ENCODE data around the gene TRAPPC12. TPM values are rescaled to one million over a fixed set of nuclear protein-coding genes. Genes with fewer than 3 reads are reported as not detected.

The TRAPPC12 gene
- total RNA-seq, 1 experiment from 2014 or later: 86.0 TPM

DNA sequence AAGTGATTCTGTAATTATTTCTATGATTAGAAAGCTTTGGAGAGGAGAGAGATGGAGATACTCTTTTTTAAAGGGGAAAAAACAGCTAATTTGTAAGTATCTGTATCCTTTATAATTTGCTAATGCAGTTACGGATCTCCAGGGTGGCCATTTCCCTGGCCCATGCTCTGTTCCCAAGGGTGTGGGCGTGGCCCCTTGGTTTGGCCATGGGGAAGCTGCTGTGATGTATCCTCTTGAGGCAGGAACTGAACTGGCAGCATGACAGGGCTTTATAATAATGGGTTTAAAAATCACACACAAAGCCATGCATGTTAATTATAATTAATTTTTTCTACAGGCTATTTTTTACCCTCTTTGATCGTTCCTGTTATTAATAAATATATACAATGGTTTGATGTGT lies 27.0 kb downstream of the TRAPPC12 start:
- Histone ChIP-seq H3K9me3 (ENCODE audit: control insufficient read depth, low read depth, low read length) (no peaks in the 10 kb centered on the region), H3K18ac (ENCODE audit: insufficient read length, low read depth, low read length) (no peak overlapping the region), H2BK12ac (ENCODE audit: insufficient read length, low read depth, low read length) (no peak overlapping the region), H2BK120ac (ENCODE audit: low read depth, low read length, poor library complexity, severe bottlenecking) (no peak overlapping the region), H2BK20ac (ENCODE audit: low read depth, low read length, poor library complexity, severe bottlenecking) (no peak overlapping the region), H3K79me2 (ENCODE audit: insufficient read depth, low read length) (no peaks in the 10 kb centered on the region), H2AFZ (ENCODE audit: low read length) (no peak overlapping the region), H2AK5ac (ENCODE audit: insufficient read length, low read length) (no peak overlapping the region), H3K9ac (ENCODE audit: extremely low read depth, insufficient read length, low read length) (no peak overlapping the region), H3K79me1 (ENCODE audit: insufficient read depth, low read depth, low read length, poor library complexity, severe bottlenecking) (no peaks in the 10 kb centered on the region), H4K8ac (replicated peaks; ENCODE audit: insufficient read length, low read depth, low read length) (no peak overlapping the region), H2BK5ac (ENCODE audit: insufficient read length, low read length) (no peak overlapping the region), H3K27ac (ENCODE audit: insufficient read length, low read depth, low read length) (no peak overlapping the region), H3K4ac (ENCODE audit: low read depth, low read length) (no peak overlapping the region), H3T11ph (ENCODE audit: low read length) (no peak overlapping the region), H4K91ac (ENCODE audit: insufficient read length, low read depth, low read length) (no peak overlapping the region), H3K27me3 (ENCODE audit: insufficient read depth, low read length) (no peaks in the 10 kb centered on the region), H3K23ac (ENCODE audit: insufficient read length, low read depth, low read length) (no peak overlapping the region), H3K14ac (ENCODE audit: insufficient read depth, low read length) (no peak overlapping the region), H3K4me2 (ENCODE audit: insufficient read depth, insufficient read length, low read length) (no peak overlapping the region), H4K5ac (ENCODE audit: insufficient read length, low read depth, low read length) (no peak overlapping the region), H3K23me2 (ENCODE audit: insufficient read length, low read depth, low read length, poor library complexity, severe bottlenecking) (no peaks in the 10 kb centered on the region), H4K20me1 (ENCODE audit: control insufficient read depth, insufficient read depth, insufficient read length) (no peaks in the 10 kb centered on the region), H3K4me1 (ENCODE audit: insufficient read depth, low read length) (no peaks in the 10 kb centered on the region), H2BK15ac (ENCODE audit: low read depth, low read length) (no peak overlapping the region), H3K56ac (ENCODE audit: insufficient read length, low read depth, low read length) (no peak overlapping the region)
- DNase-seq: no peak
- no peak overlapping the region for H3K4me3 Mint-ChIP-seq
- H3K27me3 Mint-ChIP-seq (ENCODE audit: low read depth): no peaks in the 10 kb centered on the region
- H3K36me3 Mint-ChIP-seq (ENCODE audit: insufficient read depth in 1 of 3, low read depth in 3 of 3): peaks cover 5 to 42% (median 41%) of the 10 kb centered on the region in 3 experiments; a peak in 6 of 7 replicates
- TF ChIP-seq, protein P1, sequence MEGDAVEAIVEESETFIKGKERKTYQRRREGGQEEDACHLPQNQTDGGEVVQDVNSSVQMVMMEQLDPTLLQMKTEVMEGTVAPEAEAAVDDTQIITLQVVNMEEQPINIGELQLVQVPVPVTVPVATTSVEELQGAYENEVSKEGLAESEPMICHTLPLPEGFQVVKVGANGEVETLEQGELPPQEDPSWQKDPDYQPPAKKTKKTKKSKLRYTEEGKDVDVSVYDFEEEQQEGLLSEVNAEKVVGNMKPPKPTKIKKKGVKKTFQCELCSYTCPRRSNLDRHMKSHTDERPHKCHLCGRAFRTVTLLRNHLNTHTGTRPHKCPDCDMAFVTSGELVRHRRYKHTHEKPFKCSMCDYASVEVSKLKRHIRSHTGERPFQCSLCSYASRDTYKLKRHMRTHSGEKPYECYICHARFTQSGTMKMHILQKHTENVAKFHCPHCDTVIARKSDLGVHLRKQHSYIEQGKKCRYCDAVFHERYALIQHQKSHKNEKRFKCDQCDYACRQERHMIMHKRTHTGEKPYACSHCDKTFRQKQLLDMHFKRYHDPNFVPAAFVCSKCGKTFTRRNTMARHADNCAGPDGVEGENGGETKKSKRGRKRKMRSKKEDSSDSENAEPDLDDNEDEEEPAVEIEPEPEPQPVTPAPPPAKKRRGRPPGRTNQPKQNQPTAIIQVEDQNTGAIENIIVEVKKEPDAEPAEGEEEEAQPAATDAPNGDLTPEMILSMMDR (conservative IDR thresholded peaks at IDR 0.05): no peak
- H3K9me3 Mint-ChIP-seq: no peaks in the 10 kb centered on the region
- no peak overlapping the region for H3K27ac Mint-ChIP-seq
- H3K4me1 Mint-ChIP-seq: no peaks in the 10 kb centered on the region
- WGBS (ENCODE audit: extremely low coverage, insufficient read length, low lambda C conversion rate): no CpG with 5 or more reads among the region's 3 CpGs

Measured in H9 (cell line).